Omental fat pad (tissue), 4 donors: ENCODE results near the gene TBRG1. TPM values are rescaled to one million over a fixed set of nuclear protein-coding genes. Genes with fewer than 3 reads are reported as not detected.
"Not testable (repeated sequence)": the region's sequence is repeated elsewhere in the genome, so short reads cannot be mapped to it uniquely, and the experiment has no call there.

ENCODE experiments used
- ATAC-seq: fragments of 150-250 bp; one replicate; pipeline ENCODE4 v1.9.1; 2016; ENCODE audit warnings: mild to moderate bottlenecking, moderate library complexity; ENCODE audit not compliant: low FRiP score
- DNase-seq: peaks from one replicate; pipeline ENCODE4 v3.0.0-alpha.2; 2019; ENCODE audit warnings: low spot score
- total RNA-seq, 4 donors: library from RNA; depleted of rRNA; stranded (reverse); fragments of >200 nt; gene quantifications; one replicate each; pipeline ENCODE4 v1.1.0, GENCODE V29; 2016
- TF ChIP-seq, protein P1 (sequence below), 3 donors: fragments of 450-650 bp; IDR thresholded peaks; one replicate each; pipeline ENCODE4 v1.5.1; 2016 to 2017; ENCODE audit warnings: antibody characterized with exemption in 3 of 3, mild to moderate bottlenecking in 3 of 3, moderate library complexity in 2 of 3

TBRG1 gene
- total RNA-seq, 4 donors from 2014 or later, result 28.6 to 40.7 (median 32.3) TPM

DNA sequence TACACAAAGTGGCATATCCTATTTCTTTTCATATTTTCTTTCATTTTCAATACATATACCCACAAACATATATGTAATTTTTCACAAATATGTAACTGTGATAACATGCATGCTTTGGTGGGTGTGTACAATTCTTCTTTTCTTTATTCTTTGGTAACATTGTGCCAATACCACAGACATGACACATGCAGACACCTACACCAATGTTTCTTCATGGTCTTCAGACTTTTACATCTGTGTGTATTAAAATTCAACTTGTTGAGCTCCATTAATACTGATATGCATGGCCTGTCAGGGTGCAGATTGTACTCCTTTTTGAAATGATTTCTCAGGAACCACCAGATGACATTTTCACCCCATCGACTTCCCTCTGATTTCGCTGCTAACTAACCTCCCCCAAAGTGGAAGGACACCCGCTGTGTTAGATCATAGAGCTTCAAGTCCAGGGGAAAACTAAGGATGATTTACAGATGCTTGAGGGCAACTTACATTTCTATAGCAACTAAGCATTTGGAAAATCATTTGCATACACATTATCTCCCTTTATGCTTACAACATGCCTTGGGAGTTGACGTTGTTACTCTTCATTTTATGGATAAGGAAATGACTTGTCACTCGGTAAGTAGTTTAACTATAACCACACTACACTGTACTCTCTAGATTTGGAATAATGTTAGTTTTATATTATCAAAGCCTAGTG, 21.9 kb upstream of the TBRG1 start:
- no peak for DNase-seq
- TF ChIP-seq, protein P1, sequence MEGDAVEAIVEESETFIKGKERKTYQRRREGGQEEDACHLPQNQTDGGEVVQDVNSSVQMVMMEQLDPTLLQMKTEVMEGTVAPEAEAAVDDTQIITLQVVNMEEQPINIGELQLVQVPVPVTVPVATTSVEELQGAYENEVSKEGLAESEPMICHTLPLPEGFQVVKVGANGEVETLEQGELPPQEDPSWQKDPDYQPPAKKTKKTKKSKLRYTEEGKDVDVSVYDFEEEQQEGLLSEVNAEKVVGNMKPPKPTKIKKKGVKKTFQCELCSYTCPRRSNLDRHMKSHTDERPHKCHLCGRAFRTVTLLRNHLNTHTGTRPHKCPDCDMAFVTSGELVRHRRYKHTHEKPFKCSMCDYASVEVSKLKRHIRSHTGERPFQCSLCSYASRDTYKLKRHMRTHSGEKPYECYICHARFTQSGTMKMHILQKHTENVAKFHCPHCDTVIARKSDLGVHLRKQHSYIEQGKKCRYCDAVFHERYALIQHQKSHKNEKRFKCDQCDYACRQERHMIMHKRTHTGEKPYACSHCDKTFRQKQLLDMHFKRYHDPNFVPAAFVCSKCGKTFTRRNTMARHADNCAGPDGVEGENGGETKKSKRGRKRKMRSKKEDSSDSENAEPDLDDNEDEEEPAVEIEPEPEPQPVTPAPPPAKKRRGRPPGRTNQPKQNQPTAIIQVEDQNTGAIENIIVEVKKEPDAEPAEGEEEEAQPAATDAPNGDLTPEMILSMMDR (IDR thresholded peaks at IDR 0.05), result no peak
- ATAC-seq, result no peak

GRCh38 chr11:124602193-124602592, 20.5 kb upstream of the TBRG1 start:
- no peak for ATAC-seq
- TF ChIP-seq, protein P1 (IDR thresholded peaks at IDR 0.05), result no peak
- DNase-seq, result no peak

DNA sequence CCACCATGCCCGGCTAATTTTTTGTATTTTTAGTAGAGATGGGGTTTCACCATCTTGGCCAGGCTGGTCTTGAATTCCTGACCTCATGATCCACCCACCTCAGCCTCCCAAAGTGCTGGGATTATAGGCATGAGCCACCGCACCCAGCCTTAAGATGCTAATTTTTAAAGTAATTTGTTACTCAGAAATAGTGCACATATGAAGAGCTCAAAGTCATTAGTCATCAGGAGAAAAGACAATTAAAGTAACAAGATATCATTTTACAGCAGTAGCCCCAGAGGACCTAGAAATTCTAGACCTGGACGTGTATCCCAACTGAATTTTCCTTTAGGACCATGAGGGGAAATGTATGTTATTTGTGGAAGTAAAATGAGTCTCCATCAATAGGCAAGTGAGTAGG, 19.9 kb upstream of the TBRG1 start:
- ATAC-seq, result not testable (repeated sequence)

DNA sequence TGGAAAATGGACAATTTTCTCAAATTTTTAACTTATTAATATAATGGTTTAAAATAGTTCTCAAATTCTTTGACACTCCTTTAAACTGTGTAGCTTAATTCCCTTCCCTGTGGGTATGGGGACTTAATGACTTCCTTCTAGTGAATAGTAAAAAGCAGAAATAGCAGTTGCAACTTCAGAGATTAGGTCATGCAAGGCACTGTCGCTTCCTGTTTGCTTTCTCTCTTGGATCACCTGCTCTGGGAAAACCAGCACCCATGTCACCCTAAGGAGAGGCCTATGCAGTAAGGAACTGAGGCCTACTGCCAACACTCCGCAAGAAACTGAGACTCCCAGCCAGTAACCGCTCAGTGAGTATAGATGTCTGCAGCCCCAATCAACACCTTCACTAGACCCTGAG, 16.9 kb upstream of the TBRG1 start:
- TF ChIP-seq, protein P1 (IDR thresholded peaks at IDR 0.05), result no peak
- ATAC-seq (no peak), DNase-seq (no peak)

More for the DNA sequence above, 19.9 kb upstream of the TBRG1 start:
- DNase-seq, result not testable (repeated sequence)

DNA sequence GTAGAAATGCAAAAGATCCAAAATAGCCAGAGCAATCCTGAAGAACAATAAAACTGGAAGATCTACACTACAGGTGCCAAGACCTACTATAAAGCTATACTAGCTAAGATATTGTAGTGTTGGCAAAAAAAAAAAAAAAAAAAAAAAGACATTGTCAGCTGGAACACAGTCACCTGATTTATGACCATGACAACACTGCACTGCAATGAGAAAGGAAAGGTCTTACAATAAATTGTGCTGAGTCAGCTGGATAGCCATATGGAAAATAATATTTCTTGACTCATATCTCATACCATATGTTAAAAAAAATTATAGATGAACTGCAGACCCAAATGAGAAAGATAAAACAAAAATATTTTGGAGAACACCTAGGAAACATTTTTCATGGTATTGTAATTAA, 14.5 kb upstream of the TBRG1 start:
- DNase-seq (no peak), ATAC-seq (no peak)
- TF ChIP-seq, protein P1 (IDR thresholded peaks at IDR 0.05), result no peak

GRCh38 chr11:124610295-124610694, 12.4 kb upstream of the TBRG1 start:
- no peak for ATAC-seq
- TF ChIP-seq, protein P1 (IDR thresholded peaks at IDR 0.05), result no peak

DNA sequence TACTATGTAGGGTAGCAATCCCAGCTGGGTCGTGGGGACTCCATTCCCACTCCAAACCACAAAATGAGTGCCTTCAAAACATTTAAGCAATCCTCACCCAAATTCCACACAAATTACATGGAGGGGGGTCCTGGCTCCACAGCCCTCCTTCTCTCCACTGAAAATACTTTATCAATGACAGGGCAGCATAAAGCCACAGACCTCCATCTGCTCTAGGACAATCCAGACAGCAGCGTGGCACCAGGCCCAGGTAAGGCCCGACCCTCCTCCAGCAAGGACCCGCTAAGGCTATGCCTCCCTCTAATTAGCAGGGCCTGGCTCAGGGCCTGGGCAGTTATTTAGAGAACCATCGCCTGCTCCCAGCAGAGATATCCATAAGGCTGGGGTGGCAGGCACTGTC, 11.6 kb upstream of the TBRG1 start, which contains the start of gene PANX3:
Gene PANX3, plus strand, starts transcription at position 365 of the 400 bp plus-strand sequence. CDS start 129 bp downstream, outside the sequence.
- TF ChIP-seq, protein P1 (IDR thresholded peaks at IDR 0.05), result no peak
- no peak for ATAC-seq
- no peak for DNase-seq

More at GRCh38 chr11:124610295-124610694, 12.4 kb upstream of the TBRG1 start:
- no peak for DNase-seq
